Measurements from ENCODE around the gene SOCS7. TPM values are rescaled to one million over a fixed set of nuclear protein-coding genes. Genes with fewer than 3 reads are reported as not detected.

Gene SOCS7
- total RNA-seq, 1 donor from 2014 or later, result 35.3 TPM

DNA sequence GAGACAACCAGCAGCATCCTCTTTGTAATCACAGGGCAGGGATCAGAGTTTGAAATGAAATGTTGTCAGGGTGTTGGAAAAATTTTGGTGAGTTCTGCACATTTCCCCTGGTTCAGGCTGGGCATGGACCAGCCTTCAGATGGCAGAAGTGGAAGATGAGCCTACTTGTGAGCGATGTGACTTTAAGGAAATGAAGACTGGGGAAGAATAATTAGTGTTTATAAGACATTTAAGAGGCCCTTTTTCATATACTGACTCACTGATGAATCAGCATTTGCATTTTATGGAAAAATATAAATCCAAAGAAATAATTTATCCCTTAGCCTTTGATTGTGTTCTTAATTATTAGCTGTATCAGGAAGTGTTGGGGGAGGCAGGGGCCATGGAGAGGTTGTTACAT is 28.7 kb upstream of the SOCS7 start:
- no peak for DNase-seq (ENCODE audit: low read depth, low spot score)
- peaks cover 16% of the 10 kb centered on the region for H3K36me3 Mint-ChIP-seq (ENCODE audit: low read depth)
- peaks cover 35% of the 10 kb centered on the region for H3K4me1 Mint-ChIP-seq
- H3K4me3 Mint-ChIP-seq, result no peak overlapping the region
- H3K9me3 Mint-ChIP-seq, result no peaks in the 10 kb centered on the region
- no peaks in the 10 kb centered on the region for H3K27me3 Mint-ChIP-seq (ENCODE audit: low read depth)
- H3K27ac Mint-ChIP-seq (ENCODE audit: unreplicated experiment), result no peak overlapping the region
- TF ChIP-seq, protein P1, sequence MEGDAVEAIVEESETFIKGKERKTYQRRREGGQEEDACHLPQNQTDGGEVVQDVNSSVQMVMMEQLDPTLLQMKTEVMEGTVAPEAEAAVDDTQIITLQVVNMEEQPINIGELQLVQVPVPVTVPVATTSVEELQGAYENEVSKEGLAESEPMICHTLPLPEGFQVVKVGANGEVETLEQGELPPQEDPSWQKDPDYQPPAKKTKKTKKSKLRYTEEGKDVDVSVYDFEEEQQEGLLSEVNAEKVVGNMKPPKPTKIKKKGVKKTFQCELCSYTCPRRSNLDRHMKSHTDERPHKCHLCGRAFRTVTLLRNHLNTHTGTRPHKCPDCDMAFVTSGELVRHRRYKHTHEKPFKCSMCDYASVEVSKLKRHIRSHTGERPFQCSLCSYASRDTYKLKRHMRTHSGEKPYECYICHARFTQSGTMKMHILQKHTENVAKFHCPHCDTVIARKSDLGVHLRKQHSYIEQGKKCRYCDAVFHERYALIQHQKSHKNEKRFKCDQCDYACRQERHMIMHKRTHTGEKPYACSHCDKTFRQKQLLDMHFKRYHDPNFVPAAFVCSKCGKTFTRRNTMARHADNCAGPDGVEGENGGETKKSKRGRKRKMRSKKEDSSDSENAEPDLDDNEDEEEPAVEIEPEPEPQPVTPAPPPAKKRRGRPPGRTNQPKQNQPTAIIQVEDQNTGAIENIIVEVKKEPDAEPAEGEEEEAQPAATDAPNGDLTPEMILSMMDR (conservative IDR thresholded peaks at IDR 0.05), result no peak

DNA sequence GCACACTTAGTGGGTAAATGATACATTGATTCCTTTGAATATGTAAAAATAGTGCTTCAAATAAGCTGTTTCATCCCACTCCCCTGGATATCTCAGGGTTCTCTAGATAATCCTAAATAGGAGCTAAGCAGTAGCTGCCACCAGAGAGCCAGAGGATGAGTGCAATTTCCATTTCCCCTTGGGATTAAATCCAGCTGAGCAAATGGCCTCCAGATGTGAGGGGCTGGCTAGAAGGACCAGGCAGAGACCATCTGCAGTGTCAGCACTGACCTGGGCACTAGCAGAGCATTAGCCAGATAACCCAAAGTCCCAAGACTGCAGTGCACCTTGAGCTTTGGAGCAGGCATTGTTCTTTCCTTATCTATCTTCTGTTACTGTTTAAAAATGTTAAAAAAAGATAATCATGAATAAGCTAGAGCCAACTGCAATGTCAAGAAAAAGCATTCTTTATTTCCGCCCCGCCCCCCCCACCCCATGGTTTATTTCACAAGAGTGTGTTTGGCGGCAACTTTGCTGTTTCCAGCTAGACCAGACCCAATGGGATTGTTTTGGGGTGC is 27.4 kb upstream of the SOCS7 start:
- H3K9me3 Mint-ChIP-seq, result no peaks in the 10 kb centered on the region
- TF ChIP-seq, protein P1 (conservative IDR thresholded peaks at IDR 0.05), result no peak
- H3K36me3 Mint-ChIP-seq (ENCODE audit: low read depth), result peaks cover 14% of the 10 kb centered on the region
- peaks cover 45% of the 10 kb centered on the region for H3K4me1 Mint-ChIP-seq
- no peak for DNase-seq (ENCODE audit: low read depth, low spot score)
- H3K4me3 Mint-ChIP-seq, result peak overlapping the region; percentile 75
- H3K27ac Mint-ChIP-seq (ENCODE audit: unreplicated experiment), result peak overlapping the region; percentile 100
- no peaks in the 10 kb centered on the region for H3K27me3 Mint-ChIP-seq (ENCODE audit: low read depth)

DNA sequence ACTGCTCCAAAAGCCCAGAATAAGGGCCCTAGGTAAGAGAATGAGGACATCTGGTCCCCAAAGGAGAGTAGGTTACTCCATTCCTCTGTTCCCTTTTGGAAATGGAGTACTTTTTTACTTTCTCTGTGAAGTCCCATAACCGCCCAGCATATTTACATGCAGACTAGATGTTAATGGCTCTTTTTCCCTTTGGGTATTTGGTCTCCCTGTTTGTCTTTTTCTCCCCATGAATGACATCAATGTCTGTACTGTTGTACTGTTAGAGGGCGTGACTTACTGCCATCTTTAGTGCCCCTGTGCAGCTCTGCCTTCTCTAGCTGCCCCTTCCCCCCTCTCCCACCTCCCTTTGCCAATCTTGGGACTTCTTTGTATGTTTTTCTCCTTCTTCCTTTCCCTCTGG is 26.9 kb upstream of the SOCS7 start:
- peak overlapping the region; percentile 100 for H3K27ac Mint-ChIP-seq (ENCODE audit: unreplicated experiment)
- H3K36me3 Mint-ChIP-seq (ENCODE audit: low read depth), result peaks cover 11% of the 10 kb centered on the region
- H3K9me3 Mint-ChIP-seq, result no peaks in the 10 kb centered on the region
- H3K4me1 Mint-ChIP-seq, result peaks cover 47% of the 10 kb centered on the region
- peak overlapping the region; percentile 75 for H3K4me3 Mint-ChIP-seq
- H3K27me3 Mint-ChIP-seq (ENCODE audit: low read depth), result no peaks in the 10 kb centered on the region
- TF ChIP-seq, protein P1 (conservative IDR thresholded peaks at IDR 0.05), result no peak
- DNase-seq (ENCODE audit: low read depth, low spot score), result no peak

DNA sequence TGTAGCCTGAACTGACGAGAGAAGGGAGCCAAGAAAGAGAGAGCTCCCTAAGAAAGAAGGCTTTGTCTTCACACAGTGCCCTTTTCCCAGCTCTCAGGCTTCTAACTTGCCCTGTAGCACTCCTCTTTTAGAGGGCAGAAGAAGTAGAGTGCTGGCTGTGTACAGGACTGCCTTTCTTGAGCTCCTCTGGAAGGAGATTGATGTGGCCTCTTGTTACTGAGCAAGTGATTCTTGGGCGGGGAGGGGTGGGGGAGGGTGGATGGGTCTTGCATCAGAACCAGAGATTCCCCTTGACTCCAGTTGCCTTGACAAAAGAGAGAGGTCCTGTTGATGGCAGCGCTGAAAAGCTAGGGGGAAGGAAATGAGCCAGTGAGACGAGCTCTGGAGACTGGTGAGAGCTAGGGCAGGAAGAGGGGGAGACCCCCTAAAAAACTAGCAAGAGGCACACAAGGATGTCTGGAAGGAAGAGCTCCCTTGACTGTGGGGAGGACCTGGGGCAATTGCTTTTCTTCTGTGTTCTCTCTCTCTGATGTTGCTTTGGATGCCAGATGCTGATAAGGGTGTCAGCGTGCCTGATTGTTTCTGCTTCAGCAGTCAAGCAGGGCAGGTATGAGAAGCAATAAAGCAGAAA is 26.3 kb upstream of the SOCS7 start:
- Mint-ChIP-seq H3K27ac (ENCODE audit: unreplicated experiment) (peak overlapping the region; percentile 100), H3K4me1 (peaks cover 53% of the 10 kb centered on the region), H3K4me3 (peak overlapping the region; percentile 75), H3K9me3 (no peaks in the 10 kb centered on the region), H3K36me3 (ENCODE audit: low read depth) (peaks cover 8% of the 10 kb centered on the region), H3K27me3 (ENCODE audit: low read depth) (no peaks in the 10 kb centered on the region)
- TF ChIP-seq, protein P1 (conservative IDR thresholded peaks at IDR 0.05), result no peak
- peak; percentile 34 for DNase-seq (ENCODE audit: low read depth, low spot score)

DNA sequence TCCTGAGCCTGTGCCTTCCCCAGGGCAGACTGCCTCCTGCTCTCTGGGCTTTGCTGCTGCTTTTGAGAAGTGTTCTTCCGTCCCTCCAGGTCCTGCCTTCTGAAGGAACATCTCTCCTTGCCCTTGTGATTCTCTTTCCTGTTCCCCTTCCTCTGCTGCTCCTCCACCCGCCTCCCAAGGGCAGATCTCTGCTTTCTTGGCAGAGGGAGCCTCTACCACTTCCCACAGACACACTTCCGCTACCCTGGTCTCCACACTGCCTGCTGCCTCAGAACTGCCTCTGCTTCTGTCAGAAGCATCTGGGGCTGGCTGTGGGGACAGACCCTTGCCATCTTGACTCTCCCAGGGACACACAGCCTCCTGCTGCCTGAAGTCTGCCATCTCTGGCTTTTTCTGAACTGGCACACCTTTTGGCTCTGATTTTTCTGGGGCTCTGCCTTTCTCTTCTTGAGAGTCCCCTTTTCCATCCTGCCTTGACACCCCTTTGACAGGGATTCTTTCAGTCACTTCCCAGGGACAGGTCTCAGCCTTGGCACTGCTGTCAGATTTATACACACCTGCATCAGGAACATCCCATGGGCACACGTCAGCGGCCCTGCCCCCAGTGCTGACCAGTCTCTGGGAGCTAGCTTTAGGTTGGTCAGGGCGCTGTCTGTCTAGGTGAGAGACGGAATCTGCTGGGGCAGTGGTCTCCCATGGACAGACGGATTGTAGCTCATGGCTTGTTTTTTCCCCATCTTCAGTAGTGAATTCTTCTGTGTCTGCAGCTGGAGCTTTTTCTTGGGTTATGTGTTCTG is 24.4 kb upstream of the SOCS7 start:
- H3K27me3 Mint-ChIP-seq (ENCODE audit: low read depth), result no peaks in the 10 kb centered on the region
- H3K36me3 Mint-ChIP-seq (ENCODE audit: low read depth), result peaks cover 6% of the 10 kb centered on the region
- no peak overlapping the region for H3K4me3 Mint-ChIP-seq
- no peaks in the 10 kb centered on the region for H3K9me3 Mint-ChIP-seq
- H3K27ac Mint-ChIP-seq (ENCODE audit: unreplicated experiment), result peak overlapping the region; percentile 94
- H3K4me1 Mint-ChIP-seq, result peaks cover 53% of the 10 kb centered on the region
- TF ChIP-seq, protein P1 (conservative IDR thresholded peaks at IDR 0.05), result no peak
- DNase-seq (ENCODE audit: low read depth, low spot score), result no peak
